Trophoblast cell (in vitro differentiated cells and primary cell): ENCODE measurements around the gene TNFAIP1.
"Not testable (repeated sequence)": the region's sequence is repeated elsewhere in the genome, so short reads cannot be mapped to it uniquely, and the experiment has no call there.

Source experiments
- DNase-seq, 2 donors: peaks; one replicate each; pipeline ENCODE4 v3.0.0-alpha.2; 2016
- H2AFZ ChIP-seq: 2 replicates; pipeline ENCODE4 v1.6.1; 2013; ENCODE audit warnings: low read length, moderate library complexity, mild to moderate bottlenecking; ENCODE audit not compliant: insufficient read depth, poor library complexity
- H2AK5ac ChIP-seq: 2 replicates; pipeline ENCODE4 v1.6.1; 2013; ENCODE audit warnings: mild to moderate bottlenecking, low read length
- H2BK120ac ChIP-seq: 2 replicates; pipeline ENCODE4 v1.6.1; 2013; ENCODE audit warnings: low read length, mild to moderate bottlenecking, moderate library complexity; ENCODE audit not compliant: insufficient read depth, poor library complexity
- H2BK12ac ChIP-seq: 2 replicates; pipeline ENCODE4 v1.6.1; 2013; ENCODE audit warnings: mild to moderate bottlenecking, low read length, moderate library complexity
- H2BK5ac ChIP-seq: 2 replicates; pipeline ENCODE4 v1.6.1; 2013; ENCODE audit warnings: low read length, low read depth, moderate library complexity, mild to moderate bottlenecking; ENCODE audit not compliant: poor library complexity
- H3K14ac ChIP-seq: 2 replicates; pipeline ENCODE4 v1.6.1; 2013; ENCODE audit warnings: mild to moderate bottlenecking, low read length
- H3K18ac ChIP-seq: 2 replicates; pipeline ENCODE4 v1.6.1; 2013; ENCODE audit warnings: mild to moderate bottlenecking, low read length
- H3K23ac ChIP-seq: 2 replicates; pipeline ENCODE4 v1.6.1; 2013; ENCODE audit warnings: low read length
- H3K27ac ChIP-seq: 2 replicates; pipeline ENCODE4 v1.5.1; 2013; ENCODE audit warnings: low read depth, mild to moderate bottlenecking, inconsistent platforms, low read length, moderate library complexity
- H3K27me3 ChIP-seq: 2 replicates; pipeline ENCODE4 v1.6.1; 2013; ENCODE audit warnings: inconsistent platforms, mild to moderate bottlenecking, low read length, moderate library complexity; ENCODE audit not compliant: insufficient read depth
- H3K36me3 ChIP-seq, 2 experiments: 1 replicate in 1 of 2; 2 replicates in 1 of 2; pipeline ENCODE4 v1.6.1; 2013; ENCODE audit warnings: low read length in 2 of 2, mild to moderate bottlenecking in 2 of 2, moderate library complexity in 1 of 2; ENCODE audit not compliant: insufficient read depth in 2 of 2, control insufficient read depth in 1 of 2
- H3K4ac ChIP-seq: 2 replicates; pipeline ENCODE4 v1.6.1; 2013; ENCODE audit warnings: low read depth, mild to moderate bottlenecking, low read length, moderate library complexity
- H3K4me1 ChIP-seq, 2 experiments: 1 replicate in 1 of 2; 2 replicates in 1 of 2; pipeline ENCODE4 v1.6.1; 2013; ENCODE audit warnings: low read length in 2 of 2, mild to moderate bottlenecking in 2 of 2, moderate library complexity in 1 of 2; ENCODE audit not compliant: insufficient read depth in 2 of 2, control insufficient read depth in 1 of 2
- H3K4me2 ChIP-seq: 2 replicates; pipeline ENCODE4 v1.6.1; 2013; ENCODE audit warnings: inconsistent platforms, mild to moderate bottlenecking, low read length, moderate library complexity
- H3K4me3 ChIP-seq: 2 replicates; pipeline ENCODE4 v1.5.1; 2013; ENCODE audit warnings: mild to moderate bottlenecking, low read depth, low read length, inconsistent platforms
- H3K79me1 ChIP-seq: one replicate; pipeline ENCODE4 v1.6.1; 2013; ENCODE audit warnings: low read length
- H3K79me2 ChIP-seq: 2 replicates; pipeline ENCODE4 v1.6.1; 2013; ENCODE audit warnings: low read length, mild to moderate bottlenecking; ENCODE audit not compliant: control insufficient read depth, insufficient read depth, poor library complexity
- H3K9ac ChIP-seq: 2 replicates; pipeline ENCODE4 v1.6.1; 2013; ENCODE audit warnings: mild to moderate bottlenecking, low read length
- H3K9me3 ChIP-seq: 2 replicates; pipeline ENCODE4 v1.6.1; 2013; ENCODE audit warnings: low read depth, mild to moderate bottlenecking, control low read depth, inconsistent platforms, low read length; ENCODE audit not compliant: insufficient read depth
- H4K12ac ChIP-seq: 2 replicates; pipeline ENCODE4 v1.6.1; 2013; ENCODE audit warnings: low read depth, mild to moderate bottlenecking, low read length, moderate library complexity
- H4K8ac ChIP-seq: 2 replicates; pipeline ENCODE4 v1.6.1; 2013; ENCODE audit warnings: low read depth, mild to moderate bottlenecking, low read length, moderate library complexity
- H4K91ac ChIP-seq: one replicate; pipeline ENCODE4 v1.6.1; 2013; ENCODE audit warnings: low read depth, mild to moderate bottlenecking, low read length, moderate library complexity
- WGBS: extraction: QIAGEN DNeasy Blood & Tissue Kit; methylation state at CpG from one replicate; pipeline ENCODE4 v1.1.7; 2013; ENCODE audit warnings: missing lambda C conversion rate; ENCODE audit not compliant: insufficient read length, insufficient coverage; ENCODE audit errors: extremely low coverage; 5-methylcytosine and 5-hydroxymethylcytosine counted together

Gene TNFAIP1

GRCh38 chr17:28292878-28293277, 42.7 kb upstream of the TNFAIP1 start:
- not testable (repeated sequence) for H3K36me3 ChIP-seq, DNase-seq, H3K4me3 ChIP-seq, H3K4me1 ChIP-seq, H3K27ac ChIP-seq, H2BK5ac ChIP-seq, H3K23ac ChIP-seq, H3K14ac ChIP-seq, H2AK5ac ChIP-seq, H3K4ac ChIP-seq, H3K27me3 ChIP-seq, H3K9ac ChIP-seq, H2BK12ac ChIP-seq, H4K12ac ChIP-seq, H4K91ac ChIP-seq, H4K8ac ChIP-seq, H3K4me2 ChIP-seq, H2BK120ac ChIP-seq, H3K79me2 ChIP-seq, H3K9me3 ChIP-seq, H3K18ac ChIP-seq, H3K79me1 ChIP-seq, H2AFZ ChIP-seq
- WGBS, result no CpG with 5 or more reads among the region's 12 CpGs

- no peak overlapping the region for H3K23ac ChIP-seq
- H3K4me1 ChIP-seq, result no peaks in the 10 kb centered on the region
- H3K18ac ChIP-seq, result no peak overlapping the region
- H4K8ac ChIP-seq, result no peak overlapping the region
- H2AK5ac ChIP-seq, result no peak overlapping the region
- H3K14ac ChIP-seq, result no peak overlapping the region
- H3K79me1 ChIP-seq, result no peaks in the 10 kb centered on the region
- DNase-seq, result no peak
- no peak overlapping the region for H2BK5ac ChIP-seq
- no peak overlapping the region for H3K4ac ChIP-seq
- no peak overlapping the region for H3K27ac ChIP-seq
- no peaks in the 10 kb centered on the region for H3K36me3 ChIP-seq
- H3K4me3 ChIP-seq, result no peak overlapping the region
- H3K9me3 ChIP-seq, result no peaks in the 10 kb centered on the region
- no peak overlapping the region for H4K12ac ChIP-seq
- no peak overlapping the region for H4K91ac ChIP-seq
- no peak overlapping the region for H3K9ac ChIP-seq
- no CpG with 5 or more reads among the region's 6 CpGs for WGBS
- no peaks in the 10 kb centered on the region for H3K27me3 ChIP-seq
- no peaks in the 10 kb centered on the region for H3K79me2 ChIP-seq
- no peak overlapping the region for H2AFZ ChIP-seq
- no peak overlapping the region for H2BK12ac ChIP-seq
- no peak overlapping the region for H3K4me2 ChIP-seq
- H2BK120ac ChIP-seq, result no peak overlapping the region
These were observed 41.6 kb upstream of the TNFAIP1 start for GRCh38 chr17:28293994-28294393.

- no peaks in the 10 kb centered on the region for H3K9me3 ChIP-seq
- no peak overlapping the region for H4K91ac ChIP-seq
- no peak overlapping the region for H2BK5ac ChIP-seq
- no peaks in the 10 kb centered on the region for H3K79me1 ChIP-seq
- no peak overlapping the region for H3K18ac ChIP-seq
- H2AK5ac ChIP-seq, result no peak overlapping the region
- no peak for DNase-seq
- no peak overlapping the region for H3K14ac ChIP-seq
- no peak overlapping the region for H2AFZ ChIP-seq
- no peak overlapping the region for H3K4me2 ChIP-seq
- no peaks in the 10 kb centered on the region for H3K4me1 ChIP-seq
- no peaks in the 10 kb centered on the region for H3K27me3 ChIP-seq
- H3K79me2 ChIP-seq, result no peaks in the 10 kb centered on the region
- no peak overlapping the region for H3K23ac ChIP-seq
- H4K8ac ChIP-seq, result no peak overlapping the region
- no peak overlapping the region for H3K4me3 ChIP-seq
- H3K27ac ChIP-seq, result no peak overlapping the region
- H3K9ac ChIP-seq, result no peak overlapping the region
- WGBS, result no CpG with 5 or more reads among the region's 3 CpGs
- H2BK12ac ChIP-seq, result no peak overlapping the region
- H2BK120ac ChIP-seq, result no peak overlapping the region
- H3K36me3 ChIP-seq, result no peaks in the 10 kb centered on the region
- H4K12ac ChIP-seq, result no peak overlapping the region
- H3K4ac ChIP-seq, result no peak overlapping the region
These were observed 39.6 kb upstream of the TNFAIP1 start for GRCh38 chr17:28295677-28296578.

DNA sequence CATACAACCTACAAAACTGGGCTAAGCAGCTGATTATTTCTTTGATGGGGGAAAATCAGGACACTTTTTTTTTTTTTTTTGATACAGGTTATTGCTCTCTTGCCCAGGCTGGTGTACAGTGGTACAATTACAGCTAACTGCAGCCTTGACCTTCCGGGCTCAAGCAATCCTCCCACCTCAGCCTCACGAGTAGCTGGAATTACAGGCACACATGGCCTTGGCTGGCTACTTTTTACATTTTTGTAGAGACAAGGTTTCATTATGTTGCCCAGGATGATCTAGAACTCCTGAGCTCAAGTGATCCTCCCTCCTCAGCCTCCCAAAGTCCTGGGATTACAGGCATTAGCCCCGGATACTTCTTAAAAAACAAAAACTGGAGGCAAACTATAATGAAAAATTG, 37.1 kb upstream of the TNFAIP1 start:
- DNase-seq, result no peak

More for the DNA sequence above, 37.1 kb upstream of the TNFAIP1 start:
- whole genome bisulfite sequencing, result no CpG with 5 or more reads among the region's 3 CpGs
- Histone ChIP-seq H3K4me3 (no peak overlapping the region), H3K4me2 (no peak overlapping the region), H3K27me3 (no peaks in the 10 kb centered on the region), H4K91ac (no peak overlapping the region), H4K12ac (no peak overlapping the region), H3K4ac (no peak overlapping the region), H2BK5ac (no peak overlapping the region), H3K36me3 (no peaks in the 10 kb centered on the region), H3K79me1 (no peaks in the 10 kb centered on the region), H2BK12ac (no peak overlapping the region), H3K23ac (no peak overlapping the region), H4K8ac (no peak overlapping the region), H3K79me2 (no peaks in the 10 kb centered on the region), H3K9me3 (no peaks in the 10 kb centered on the region), H2AFZ (no peak overlapping the region), H3K9ac (no peak overlapping the region), H3K18ac (no peak overlapping the region), H3K27ac (no peak overlapping the region), H2BK120ac (peak overlapping the region; percentile 33), H3K4me1 (no peaks in the 10 kb centered on the region), H2AK5ac (no peak overlapping the region), H3K14ac (no peak overlapping the region)
